Caco-2 (cell line): ENCODE data around the gene NOBOX. TPM values are rescaled to one million over a fixed set of nuclear protein-coding genes. Genes with fewer than 3 reads are reported as not detected.

Source experiments
- BruUV-seq: library from RNA; stranded (reverse); fragments of 400-500 nt; replicated peaks from 2 replicates; lab custom pipeline; 2021; lab: Mats Ljungman, UMichigan
- CTCF ChIA-PET: fragments of 300-600 bp; sonication (Branson Sonifier 250); formaldehyde crosslinking; loops from one replicate; lab custom pipeline; 2022; ENCODE audit warnings: antibody characterized with exemption; lab: Charles Lee
- POLR2A ChIA-PET: fragments of 300-600 bp; sonication (Branson Sonifier 250); formaldehyde crosslinking; loops from one replicate; lab custom pipeline; 2022; ENCODE audit warnings: antibody characterized with exemption; lab: Charles Lee
- DNase-seq, 2 experiments: peaks; one replicate each; pipeline versions ENCODE4 v3.0.0 to v3.0.0-alpha.2; 2020 to 2022
- H3K27me3 ChIP-seq: replicated peaks from 2 replicates; pipeline ENCODE4 v1.6.0; 2011; ENCODE audit warnings: low read length; ENCODE audit not compliant: control insufficient read depth, insufficient read depth
- H3K36me3 ChIP-seq: 2 replicates; pipeline ENCODE4 v1.5.1; 2011; ENCODE audit warnings: low read length; ENCODE audit not compliant: control insufficient read depth, insufficient read depth
- H3K4me1 ChIP-seq: fragments of 250-450 bp; sonication (Bioruptor Pico); 2 replicates; pipeline ENCODE4 v1.5.1; 2020; ENCODE audit warnings: mild to moderate bottlenecking
- H3K4me3 ChIP-seq: 2 replicates; pipeline ENCODE4 v1.5.1; 2011; ENCODE audit warnings: low read depth, mild to moderate bottlenecking, control low read depth, low read length
- H3K9me3 ChIP-seq: fragments of 250-450 bp; sonication (Bioruptor Pico); 2 replicates; pipeline ENCODE4 v1.5.1; 2020; ENCODE audit warnings: mild to moderate bottlenecking, moderate library complexity
- H3K27ac Mint-ChIP-seq: one replicate; pipeline ENCODE4 v1.8.0; 2022; ENCODE audit warnings: mixed read lengths; ENCODE audit not compliant: unreplicated experiment
- H3K27me3 Mint-ChIP-seq: one replicate; pipeline ENCODE4 v1.8.0; 2022; ENCODE audit warnings: mixed read lengths; ENCODE audit not compliant: insufficient read depth, unreplicated experiment
- H3K36me3 Mint-ChIP-seq: one replicate; pipeline ENCODE4 v1.8.0; 2022; ENCODE audit warnings: mild to moderate bottlenecking, mixed read lengths; ENCODE audit not compliant: insufficient read depth, unreplicated experiment
- H3K4me1 Mint-ChIP-seq: one replicate; pipeline ENCODE4 v1.8.0; 2022; ENCODE audit warnings: low read depth, mixed read lengths; ENCODE audit not compliant: unreplicated experiment
- H3K4me3 Mint-ChIP-seq: one replicate; pipeline ENCODE4 v1.8.0; 2022; ENCODE audit warnings: mild to moderate bottlenecking, moderate library complexity, mixed read lengths; ENCODE audit not compliant: unreplicated experiment
- H3K9me3 Mint-ChIP-seq: one replicate; pipeline ENCODE4 v1.8.0; 2022; ENCODE audit warnings: mixed read lengths; ENCODE audit not compliant: unreplicated experiment
- intact Hi-C: fragments of 100-400 bp; cut with micrococcal nuclease; formaldehyde crosslinking; loops from one replicate; pipeline ENCODE4 v1.10.0; 2022; ENCODE audit not compliant: unreplicated experiment
- total RNA-seq: library from RNA; stranded (reverse); gene quantifications from 2 replicates; pipeline ENCODE4 v1.2.3, GENCODE V29; 2022
- TF ChIP-seq, protein P1 (sequence below), 2 experiments: fragments of 200-600 bp in 1 of 2; IDR thresholded peaks; 1 replicate in 1 of 2; 2 replicates in 1 of 2; pipeline versions ENCODE4 v1.5.1 to v1.8.0; 2011 to 2022; ENCODE audit warnings: antibody characterized with exemption in 1 of 2, control low read depth in 1 of 2, inconsistent platforms in 1 of 2, low read depth in 1 of 2, low read length in 1 of 2, mild to moderate bottlenecking in 1 of 2, moderate library complexity in 1 of 2; ENCODE audit not compliant: insufficient read depth in 1 of 2, severe bottlenecking in 1 of 2, unreplicated experiment in 1 of 2

NOBOX gene
- total RNA-seq, 1 experiment from 2014 or later, result not detected

DNA sequence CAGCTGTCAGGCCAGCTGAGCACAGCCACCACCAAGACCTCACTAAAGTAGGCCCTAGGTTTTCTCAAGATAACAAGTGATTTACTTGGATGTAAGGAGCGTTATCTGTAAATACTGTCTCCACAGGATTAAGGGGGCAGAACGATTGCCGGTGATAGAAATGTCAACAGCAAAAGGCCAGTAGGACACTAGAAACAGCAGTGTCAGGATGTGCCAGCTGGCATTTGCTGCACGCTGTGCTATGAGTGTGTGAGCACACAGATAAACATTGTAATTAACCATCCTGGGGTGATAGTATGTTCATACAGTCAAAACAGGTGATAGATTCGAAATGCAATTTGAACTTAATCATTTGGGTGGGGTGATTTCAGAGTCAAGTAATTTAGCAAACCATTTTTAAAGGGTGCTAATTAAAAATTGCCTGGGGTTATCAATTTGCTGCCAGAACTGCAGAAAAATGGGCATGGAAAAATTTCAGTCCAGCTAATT is 36.3 kb upstream of the NOBOX start:
- no peaks in the 10 kb centered on the region for H3K4me1 ChIP-seq
- DNase-seq, result no peak
- CTCF ChIA-PET, result no interaction called here

DNA sequence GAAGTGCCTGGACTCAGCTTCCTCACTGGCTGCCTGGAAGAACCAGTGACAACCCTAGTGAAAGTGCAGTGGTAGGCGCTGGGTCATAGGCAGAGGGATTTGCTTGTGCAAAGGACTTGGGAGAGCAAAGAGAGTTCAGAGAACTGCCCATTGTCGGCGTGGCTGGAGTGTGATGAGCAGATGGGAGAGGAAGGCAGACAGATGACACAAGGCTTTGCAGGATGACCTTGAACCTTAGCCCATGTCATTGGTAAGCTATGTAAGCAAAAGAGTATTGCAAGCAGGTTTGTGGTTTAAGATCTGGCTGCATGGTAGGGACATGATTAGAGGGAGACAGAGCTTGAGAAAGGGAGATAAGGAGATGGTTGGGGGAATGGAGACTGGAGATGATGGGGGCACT is 35.3 kb upstream of the NOBOX start:
- Mint-ChIP-seq H3K27ac (no peak overlapping the region), H3K27me3 (no peaks in the 10 kb centered on the region), H3K4me3 (no peak overlapping the region), H3K4me1 (no peaks in the 10 kb centered on the region), H3K36me3 (no peaks in the 10 kb centered on the region), H3K9me3 (no peaks in the 10 kb centered on the region)
- no peaks in the 10 kb centered on the region for H3K9me3 ChIP-seq
- H3K36me3 ChIP-seq, result no peaks in the 10 kb centered on the region
- H3K4me3 ChIP-seq, result no peak overlapping the region
- no TSS peak for BruUV-seq
- DNase-seq, result no peak
- H3K27me3 ChIP-seq, result no peaks in the 10 kb centered on the region
- no peaks in the 10 kb centered on the region for H3K4me1 ChIP-seq
- CTCF ChIA-PET, result no interaction called here
- TF ChIP-seq, protein P1, sequence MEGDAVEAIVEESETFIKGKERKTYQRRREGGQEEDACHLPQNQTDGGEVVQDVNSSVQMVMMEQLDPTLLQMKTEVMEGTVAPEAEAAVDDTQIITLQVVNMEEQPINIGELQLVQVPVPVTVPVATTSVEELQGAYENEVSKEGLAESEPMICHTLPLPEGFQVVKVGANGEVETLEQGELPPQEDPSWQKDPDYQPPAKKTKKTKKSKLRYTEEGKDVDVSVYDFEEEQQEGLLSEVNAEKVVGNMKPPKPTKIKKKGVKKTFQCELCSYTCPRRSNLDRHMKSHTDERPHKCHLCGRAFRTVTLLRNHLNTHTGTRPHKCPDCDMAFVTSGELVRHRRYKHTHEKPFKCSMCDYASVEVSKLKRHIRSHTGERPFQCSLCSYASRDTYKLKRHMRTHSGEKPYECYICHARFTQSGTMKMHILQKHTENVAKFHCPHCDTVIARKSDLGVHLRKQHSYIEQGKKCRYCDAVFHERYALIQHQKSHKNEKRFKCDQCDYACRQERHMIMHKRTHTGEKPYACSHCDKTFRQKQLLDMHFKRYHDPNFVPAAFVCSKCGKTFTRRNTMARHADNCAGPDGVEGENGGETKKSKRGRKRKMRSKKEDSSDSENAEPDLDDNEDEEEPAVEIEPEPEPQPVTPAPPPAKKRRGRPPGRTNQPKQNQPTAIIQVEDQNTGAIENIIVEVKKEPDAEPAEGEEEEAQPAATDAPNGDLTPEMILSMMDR (IDR thresholded peaks at IDR 0.05; ENCODE audit: insufficient read depth in 1 of 2, low read depth in 1 of 2, low read length in 1 of 2, severe bottlenecking in 1 of 2, unreplicated experiment in 1 of 2), result no peak
- intact Hi-C loops, result no loop called here
- POLR2A ChIA-PET, result no interaction called here

More for the DNA sequence above, 36.3 kb upstream of the NOBOX start:
- Mint-ChIP-seq H3K36me3 (no peaks in the 10 kb centered on the region), H3K27me3 (no peaks in the 10 kb centered on the region), H3K4me1 (no peaks in the 10 kb centered on the region), H3K27ac (no peak overlapping the region), H3K4me3 (no peak overlapping the region), H3K9me3 (no peaks in the 10 kb centered on the region)
- no peak overlapping the region for H3K4me3 ChIP-seq
- TF ChIP-seq, protein P1 (IDR thresholded peaks at IDR 0.05; ENCODE audit: insufficient read depth in 1 of 2, low read depth in 1 of 2, low read length in 1 of 2, severe bottlenecking in 1 of 2, unreplicated experiment in 1 of 2), result no peak
- POLR2A ChIA-PET, result no interaction called here
- H3K36me3 ChIP-seq, result no peaks in the 10 kb centered on the region
- H3K9me3 ChIP-seq, result no peaks in the 10 kb centered on the region
- intact Hi-C loops, result no loop called here
- H3K27me3 ChIP-seq, result no peaks in the 10 kb centered on the region
- no TSS peak for BruUV-seq

DNA sequence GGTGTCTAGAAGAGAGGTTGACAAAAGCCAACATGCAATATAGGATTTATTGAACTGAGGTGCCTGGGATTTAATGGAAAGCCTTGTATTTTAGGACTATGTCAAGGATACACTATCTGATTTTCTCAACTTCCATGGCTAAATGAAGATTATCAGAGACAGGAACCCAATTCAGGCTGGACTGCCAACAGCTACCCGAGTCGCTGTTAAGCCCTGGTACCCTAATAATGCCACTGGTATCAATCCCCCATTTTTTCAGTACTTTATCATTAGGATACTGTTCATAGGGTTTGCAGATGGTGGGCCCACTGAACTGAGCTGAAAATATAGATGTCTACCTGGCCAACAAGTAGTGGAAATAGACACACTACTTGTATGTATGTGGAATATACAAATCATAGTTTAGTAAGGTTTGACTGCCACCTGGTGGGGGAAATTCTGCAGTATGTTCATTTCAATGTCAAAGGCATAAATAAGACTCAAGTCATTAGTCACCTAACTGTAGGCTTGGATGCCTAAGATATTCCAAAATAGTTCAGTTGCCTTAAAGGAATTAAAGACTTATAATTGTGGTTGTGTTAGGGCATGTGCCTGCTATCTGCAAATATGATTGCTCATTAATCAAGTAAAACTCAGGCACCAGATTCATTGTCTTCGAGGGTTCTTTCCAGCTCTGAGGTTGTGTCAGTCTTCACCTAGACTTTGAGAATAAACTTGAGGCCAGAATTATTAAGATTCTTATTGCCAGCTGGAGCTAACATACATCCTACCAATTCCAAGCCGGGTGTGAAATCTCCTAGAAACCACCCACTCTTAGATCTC is 34.1 kb upstream of the NOBOX start:
- Mint-ChIP-seq H3K27me3 (no peaks in the 10 kb centered on the region), H3K36me3 (no peaks in the 10 kb centered on the region), H3K27ac (no peak overlapping the region), H3K9me3 (no peaks in the 10 kb centered on the region), H3K4me3 (no peak overlapping the region), H3K4me1 (no peaks in the 10 kb centered on the region)
- no peaks in the 10 kb centered on the region for H3K9me3 ChIP-seq
- ChIA-PET POLR2A (no interaction called here), CTCF (interaction anchor here (0.7 to 1.2 kb wide), 2 partner anchors 33 to 39 kb away, joined by 3 read pairs; no protein-coding TSS in a partner anchor)
- no peaks in the 10 kb centered on the region for H3K27me3 ChIP-seq
- DNase-seq, result peak; percentile 60 to 76
- intact Hi-C loops, result loop anchor here (2.0 kb wide), 1 partner anchor 47 kb away; no protein-coding TSS in a partner anchor
- H3K4me1 ChIP-seq, result no peaks in the 10 kb centered on the region
- no peaks in the 10 kb centered on the region for H3K36me3 ChIP-seq
- TF ChIP-seq, protein P1 (IDR thresholded peaks at IDR 0.05; ENCODE audit: insufficient read depth in 1 of 2, low read depth in 1 of 2, low read length in 1 of 2, severe bottlenecking in 1 of 2, unreplicated experiment in 1 of 2), result peak; percentile 61 to 81
- no peak overlapping the region for H3K4me3 ChIP-seq
- no TSS peak for BruUV-seq
